Large intestine (tissue), 3 donors: ENCODE results near the gene CATSPERZ. TPM values are rescaled to one million over a fixed set of nuclear protein-coding genes. Genes with fewer than 3 reads are reported as not detected.

Experiments used
- DNase-seq, 2 donors: peaks; one replicate each; pipeline versions ENCODE4 v3.0.0 to v3.0.0-alpha.2; 2013
- H3K27ac ChIP-seq: one replicate; pipeline ENCODE4 v1.5.1; 2013; ENCODE audit warnings: low read length
- H3K27me3 ChIP-seq: 2 replicates; pipeline ENCODE4 v1.6.1; 2013; ENCODE audit warnings: low read length; ENCODE audit not compliant: control insufficient read depth, insufficient read depth
- H3K36me3 ChIP-seq: 2 replicates; pipeline ENCODE4 v1.6.1; 2013; ENCODE audit warnings: low read length; ENCODE audit not compliant: control insufficient read depth, insufficient read depth
- H3K4me1 ChIP-seq: one replicate; pipeline ENCODE4 v1.6.1; 2013; ENCODE audit warnings: low read length; ENCODE audit not compliant: control insufficient read depth, insufficient read depth
- H3K4me3 ChIP-seq: one replicate; pipeline ENCODE4 v1.5.1; 2013; ENCODE audit warnings: low read length
- H3K9me3 ChIP-seq: one replicate; pipeline ENCODE4 v1.6.1; 2013; ENCODE audit warnings: mild to moderate bottlenecking, low read depth, low read length, moderate library complexity; ENCODE audit not compliant: control insufficient read depth
- WGBS: methylation state at CpG from one replicate; pipeline ENCODE4 v1.1.5; 2013; ENCODE audit warnings: low lambda C conversion rate; ENCODE audit not compliant: insufficient coverage; 5-methylcytosine and 5-hydroxymethylcytosine counted together
- polyA plus RNA-seq: library from polyadenylated mRNA; unstranded; fragments of 120-200 nt; gene quantifications from one replicate; pipeline ENCODE4 v1.2.1, GENCODE V29; 2013

CATSPERZ gene
- polyA plus RNA-seq, 1 donor = 0.15 TPM

- Histone ChIP-seq H3K4me1 (peaks cover 19% of the 10 kb centered on the region), H3K27me3 (no peaks in the 10 kb centered on the region), H3K27ac (no peak overlapping the region), H3K9me3 (no peaks in the 10 kb centered on the region), H3K36me3 (peaks cover 90% of the 10 kb centered on the region), H3K4me3 (no peak overlapping the region)
- no peak for DNase-seq
- WGBS = no CpG with 5 or more reads among the region's 8 CpGs
Measured at GRCh38 chr11:64263947-64264317, 36.2 kb upstream of the CATSPERZ start.

- Histone ChIP-seq H3K4me3 (no peak overlapping the region), H3K36me3 (peaks cover 85% of the 10 kb centered on the region)
- WGBS = no CpG with 5 or more reads among the region's 10 CpGs
Measured at GRCh38 chr11:64264371-64264852, 35.7 kb upstream of the CATSPERZ start.

GRCh38 chr11:64265176-64266160 lies 34.7 kb upstream of the CATSPERZ start:
- Histone ChIP-seq H3K9me3 (no peaks in the 10 kb centered on the region), H3K4me1 (peaks cover 17% of the 10 kb centered on the region), H3K36me3 (peaks cover 74% of the 10 kb centered on the region), H3K4me3 (no peak overlapping the region), H3K27me3 (no peaks in the 10 kb centered on the region), H3K27ac (no peak overlapping the region)
- WGBS = no CpG with 5 or more reads among the region's 35 CpGs
- DNase-seq = no peak

More at GRCh38 chr11:64264371-64264852, 35.7 kb upstream of the CATSPERZ start:
- no peak for DNase-seq
- Histone ChIP-seq H3K4me1 (peaks cover 20% of the 10 kb centered on the region), H3K9me3 (no peaks in the 10 kb centered on the region), H3K27me3 (no peaks in the 10 kb centered on the region), H3K27ac (no peak overlapping the region)

GRCh38 chr11:64266339-64266738 lies 33.8 kb upstream of the CATSPERZ start:
- no peaks in the 10 kb centered on the region for H3K9me3 ChIP-seq
- peaks cover 68% of the 10 kb centered on the region for H3K36me3 ChIP-seq
- WGBS = 92% methylated on average over 7 of the region's 15 CpGs
- no peaks in the 10 kb centered on the region for H3K27me3 ChIP-seq
- no peak overlapping the region for H3K4me3 ChIP-seq
- peaks cover 17% of the 10 kb centered on the region for H3K4me1 ChIP-seq
- no peak overlapping the region for H3K27ac ChIP-seq
- no peak for DNase-seq

- H3K4me1 ChIP-seq = peaks cover 25% of the 10 kb centered on the region
- no peak overlapping the region for H3K4me3 ChIP-seq
- H3K27ac ChIP-seq = no peak overlapping the region
- no peaks in the 10 kb centered on the region for H3K9me3 ChIP-seq
- WGBS = 20% methylated on average over 1 of the region's 27 CpGs
- no peak for DNase-seq
- H3K27me3 ChIP-seq = no peaks in the 10 kb centered on the region
- peaks cover 57% of the 10 kb centered on the region for H3K36me3 ChIP-seq
Measured at GRCh38 chr11:64267207-64267945, 32.8 kb upstream of the CATSPERZ start.

GRCh38 chr11:64268025-64268892 lies 31.9 kb upstream of the CATSPERZ start:
- DNase-seq = peak in 1 of 2 donors; percentile 50
- WGBS = 80% methylated on average over 1 of the region's 23 CpGs

GRCh38 chr11:64268893-64269539 lies 31.1 kb upstream of the CATSPERZ start:
- no CpG with 5 or more reads among the region's 34 CpGs for WGBS
- H3K4me1 ChIP-seq = peaks cover 38% of the 10 kb centered on the region

More at GRCh38 chr11:64268025-64268892, 31.9 kb upstream of the CATSPERZ start:
- Histone ChIP-seq H3K27ac (peak overlapping the region; percentile 93), H3K4me3 (peak overlapping the region; percentile 78), H3K27me3 (no peaks in the 10 kb centered on the region), H3K4me1 (peaks cover 31% of the 10 kb centered on the region), H3K9me3 (no peaks in the 10 kb centered on the region), H3K36me3 (peaks cover 48% of the 10 kb centered on the region)

GRCh38 chr11:64269540-64270220 lies 30.5 kb upstream of the CATSPERZ start:
- H3K4me3 ChIP-seq = peak overlapping the region; percentile 78
- no CpG with 5 or more reads among the region's 58 CpGs for WGBS
- H3K4me1 ChIP-seq = peaks cover 38% of the 10 kb centered on the region
- H3K27ac ChIP-seq = peak overlapping the region; percentile 93
- no peaks in the 10 kb centered on the region for H3K27me3 ChIP-seq
- DNase-seq = peak; percentile 99 to 100
- H3K36me3 ChIP-seq = peaks cover 34% of the 10 kb centered on the region
- H3K9me3 ChIP-seq = no peaks in the 10 kb centered on the region

More at GRCh38 chr11:64268893-64269539, 31.1 kb upstream of the CATSPERZ start:
- peak overlapping the region; percentile 78 for H3K4me3 ChIP-seq
- H3K9me3 ChIP-seq = no peaks in the 10 kb centered on the region
- peaks cover 41% of the 10 kb centered on the region for H3K36me3 ChIP-seq
- H3K27ac ChIP-seq = peak overlapping the region; percentile 93
- H3K27me3 ChIP-seq = no peaks in the 10 kb centered on the region
- DNase-seq = peak; percentile 36 to 69
